NCI-H1694 treated with DMSO at 0.1 percent for 48 hours (cell line): ENCODE results near the gene NUP210L.

Experiments
- DNase-seq: peaks from one replicate; lab custom pipeline; 2025; lab: John Stamatoyannopoulos, UW

NUP210L gene

GRCh38 chr1:153944005-153944826 lies 210.7 kb downstream of the NUP210L start:
- no peak for DNase-seq

GRCh38 chr1:153942766-153943549 lies 211.9 kb downstream of the NUP210L start:
- DNase-seq = no peak
